ENCODE measurements around the gene RTF1. TPM values are rescaled to one million over a fixed set of nuclear protein-coding genes. Genes with fewer than 3 reads are reported as not detected.
"Not testable (repeated sequence)": the region's sequence is repeated elsewhere in the genome, so short reads cannot be mapped to it uniquely, and the experiment has no call there.

Gene RTF1
- total and polyA plus RNA-seq, 4 donors = 29.6 to 73.6 (median 51.6) TPM

- peak; percentile 4 to 77 (median 16) for DNase-seq (ENCODE audit: low read depth in 4 of 6, low spot score in 6 of 6)
- Histone ChIP-seq H3K4me1 (ENCODE audit: control insufficient read depth, insufficient read depth, low read length) (no peaks in the 10 kb centered on the region), H3K27me3 (ENCODE audit: control insufficient read depth, insufficient read depth, low read length) (no peaks in the 10 kb centered on the region), H3K36me3 (ENCODE audit: control insufficient read depth, insufficient read depth, low read length) (peaks cover 75% of the 10 kb centered on the region), H3K9me3 (ENCODE audit: control insufficient read depth, insufficient read depth, low read length) (no peaks in the 10 kb centered on the region), H3K4me3 (ENCODE audit: low read depth, low read length) (no peak overlapping the region), H3K27ac (ENCODE audit: low read depth, low read length) (no peak overlapping the region)
- WGBS (ENCODE audit: insufficient coverage) = no CpG with 5 or more reads among the region's 8 CpGs
These were observed 49.0 kb downstream of the RTF1 start for GRCh38 chr15:41465822-41466421.

DNA sequence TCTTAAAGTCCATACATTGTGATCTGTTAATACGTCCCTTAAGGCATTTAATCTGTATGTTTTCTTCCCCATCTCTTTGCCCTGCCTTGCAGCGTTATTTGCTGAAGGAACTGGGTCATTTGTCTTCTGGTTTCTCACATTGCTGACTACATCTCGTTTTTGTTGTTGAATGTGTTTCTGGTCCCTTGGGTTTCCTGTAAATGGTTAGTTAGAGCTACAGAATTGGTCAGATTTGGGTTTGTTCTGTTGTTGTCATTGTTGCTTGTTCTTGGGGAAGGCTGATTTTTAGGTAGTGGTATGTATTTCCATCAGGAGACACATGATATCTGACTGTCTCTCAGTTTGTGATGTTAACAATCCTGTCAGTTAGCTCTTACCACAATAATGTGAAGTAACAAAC, 49.8 kb downstream of the RTF1 start:
- Histone ChIP-seq H3K4me3 (ENCODE audit: low read depth, low read length) (no peak overlapping the region), H3K4me1 (ENCODE audit: control insufficient read depth, insufficient read depth, low read length) (no peaks in the 10 kb centered on the region), H3K27ac (ENCODE audit: low read depth, low read length) (no peak overlapping the region), H3K9me3 (ENCODE audit: control insufficient read depth, insufficient read depth, low read length) (no peaks in the 10 kb centered on the region), H3K36me3 (ENCODE audit: control insufficient read depth, insufficient read depth, low read length) (peaks cover 71% of the 10 kb centered on the region), H3K27me3 (ENCODE audit: control insufficient read depth, insufficient read depth, low read length) (no peaks in the 10 kb centered on the region)
- no peak for DNase-seq (ENCODE audit: low read depth in 4 of 6, low spot score in 6 of 6)
- WGBS (ENCODE audit: insufficient coverage) = 100% methylated on average over 1 of the region's 3 CpGs

GRCh38 chr15:41469644-41470043, 52.7 kb downstream of the RTF1 start:
- H3K27me3 ChIP-seq (ENCODE audit: control insufficient read depth, insufficient read depth, low read length); H3K4me1 ChIP-seq (ENCODE audit: control insufficient read depth, insufficient read depth, low read length); H3K9me3 ChIP-seq (ENCODE audit: control insufficient read depth, insufficient read depth, low read length); DNase-seq (ENCODE audit: low read depth in 4 of 6, low spot score in 6 of 6); H3K4me3 ChIP-seq (ENCODE audit: low read depth, low read length); H3K27ac ChIP-seq (ENCODE audit: low read depth, low read length): not testable (repeated sequence)
- WGBS (ENCODE audit: insufficient coverage) = 95% methylated on average over 4 of the region's 6 CpGs
- H3K36me3 ChIP-seq (ENCODE audit: control insufficient read depth, insufficient read depth, low read length) = peaks cover 79% of the 10 kb centered on the region

DNA sequence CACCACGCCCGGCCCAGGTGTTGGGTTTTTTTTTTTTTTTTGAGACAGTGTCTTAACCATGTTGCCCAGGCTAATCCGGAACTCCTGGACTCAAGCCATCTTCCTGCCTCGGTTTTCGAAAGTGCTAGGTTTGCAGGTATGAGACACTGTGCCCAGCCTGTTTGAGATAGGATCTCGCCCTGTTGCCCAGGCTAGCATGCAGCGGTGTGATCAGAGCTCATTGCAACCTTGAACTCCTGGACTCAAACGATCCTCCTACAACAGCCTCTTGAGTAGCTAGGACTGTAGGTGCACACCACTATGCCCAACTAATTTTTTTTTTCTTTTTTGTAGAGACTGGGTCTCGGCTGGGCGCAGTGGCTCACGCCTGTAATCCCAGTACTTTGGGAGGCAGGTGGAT, 56.5 kb downstream of the RTF1 start:
- WGBS (ENCODE audit: insufficient coverage) = 97% methylated on average over 7 of the region's 11 CpGs
- H3K27ac ChIP-seq (ENCODE audit: low read depth, low read length) = no peak overlapping the region
- H3K36me3 ChIP-seq (ENCODE audit: control insufficient read depth, insufficient read depth, low read length) = peaks cover 82% of the 10 kb centered on the region

DNA sequence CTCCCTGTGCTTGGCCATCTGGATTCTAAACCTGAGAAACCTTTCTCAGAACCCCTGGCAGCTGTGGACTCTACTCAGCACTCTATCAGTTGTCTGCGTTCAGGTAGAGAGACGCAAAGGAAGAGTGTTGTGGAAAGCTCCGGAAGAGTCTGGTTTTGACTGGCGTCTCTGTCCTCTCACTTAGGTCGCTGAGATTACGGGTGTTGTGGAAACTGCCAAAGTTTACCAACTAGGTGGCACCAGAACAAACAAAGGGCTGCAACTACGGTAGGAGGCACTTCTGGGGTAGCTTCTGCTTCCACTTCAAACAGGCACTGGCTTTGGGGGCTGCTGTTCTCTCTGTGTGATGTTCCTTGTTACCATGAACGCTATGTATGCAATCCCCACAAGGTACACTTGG, 57.5 kb downstream of the RTF1 start:
- Histone ChIP-seq H3K9me3 (ENCODE audit: control insufficient read depth, insufficient read depth, low read length) (no peaks in the 10 kb centered on the region), H3K4me1 (ENCODE audit: control insufficient read depth, insufficient read depth, low read length) (no peaks in the 10 kb centered on the region), H3K27me3 (ENCODE audit: control insufficient read depth, insufficient read depth, low read length) (no peaks in the 10 kb centered on the region), H3K27ac (ENCODE audit: low read depth, low read length) (no peak overlapping the region), H3K36me3 (ENCODE audit: control insufficient read depth, insufficient read depth, low read length) (peaks cover 81% of the 10 kb centered on the region), H3K4me3 (ENCODE audit: low read depth, low read length) (no peak overlapping the region)
- 95% methylated on average over 7 of the region's 8 CpGs for WGBS (ENCODE audit: insufficient coverage)
- no peak for DNase-seq (ENCODE audit: low read depth in 4 of 6, low spot score in 6 of 6)

More for the DNA sequence above, 56.5 kb downstream of the RTF1 start:
- Histone ChIP-seq H3K9me3 (ENCODE audit: control insufficient read depth, insufficient read depth, low read length) (no peaks in the 10 kb centered on the region), H3K4me3 (ENCODE audit: low read depth, low read length) (no peak overlapping the region), H3K4me1 (ENCODE audit: control insufficient read depth, insufficient read depth, low read length) (no peaks in the 10 kb centered on the region), H3K27me3 (ENCODE audit: control insufficient read depth, insufficient read depth, low read length) (no peaks in the 10 kb centered on the region)
- DNase-seq (ENCODE audit: low read depth in 4 of 6, low spot score in 6 of 6) = no peak

DNA sequence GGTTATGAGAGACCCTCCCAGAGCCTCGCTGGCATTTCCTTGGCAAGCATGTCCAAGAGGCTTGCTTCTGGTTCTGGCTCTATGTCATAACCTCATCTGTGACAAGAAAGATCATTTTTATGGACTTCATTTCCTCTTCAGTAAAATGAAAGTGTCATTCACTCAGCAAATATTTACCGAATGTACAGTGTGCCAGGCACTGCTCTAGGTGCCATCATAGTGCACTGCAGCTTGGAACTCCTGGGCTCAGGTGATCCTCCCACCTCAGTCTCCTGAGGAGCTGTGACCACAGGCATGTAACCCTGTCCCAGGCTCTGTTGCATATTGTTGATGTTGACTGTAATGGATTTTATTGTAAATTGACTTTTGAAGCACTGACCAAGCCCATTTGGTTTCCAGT, 58.0 kb downstream of the RTF1 start:
- 100% methylated on average over 2 of the region's 2 CpGs for WGBS (ENCODE audit: insufficient coverage)
- no peak for DNase-seq (ENCODE audit: low read depth in 4 of 6, low spot score in 6 of 6)
- Histone ChIP-seq H3K4me1 (ENCODE audit: control insufficient read depth, insufficient read depth, low read length) (no peaks in the 10 kb centered on the region), H3K27ac (ENCODE audit: low read depth, low read length) (no peak overlapping the region), H3K9me3 (ENCODE audit: control insufficient read depth, insufficient read depth, low read length) (no peaks in the 10 kb centered on the region), H3K36me3 (ENCODE audit: control insufficient read depth, insufficient read depth, low read length) (peaks cover 83% of the 10 kb centered on the region), H3K27me3 (ENCODE audit: control insufficient read depth, insufficient read depth, low read length) (no peaks in the 10 kb centered on the region), H3K4me3 (ENCODE audit: low read depth, low read length) (no peak overlapping the region)

DNA sequence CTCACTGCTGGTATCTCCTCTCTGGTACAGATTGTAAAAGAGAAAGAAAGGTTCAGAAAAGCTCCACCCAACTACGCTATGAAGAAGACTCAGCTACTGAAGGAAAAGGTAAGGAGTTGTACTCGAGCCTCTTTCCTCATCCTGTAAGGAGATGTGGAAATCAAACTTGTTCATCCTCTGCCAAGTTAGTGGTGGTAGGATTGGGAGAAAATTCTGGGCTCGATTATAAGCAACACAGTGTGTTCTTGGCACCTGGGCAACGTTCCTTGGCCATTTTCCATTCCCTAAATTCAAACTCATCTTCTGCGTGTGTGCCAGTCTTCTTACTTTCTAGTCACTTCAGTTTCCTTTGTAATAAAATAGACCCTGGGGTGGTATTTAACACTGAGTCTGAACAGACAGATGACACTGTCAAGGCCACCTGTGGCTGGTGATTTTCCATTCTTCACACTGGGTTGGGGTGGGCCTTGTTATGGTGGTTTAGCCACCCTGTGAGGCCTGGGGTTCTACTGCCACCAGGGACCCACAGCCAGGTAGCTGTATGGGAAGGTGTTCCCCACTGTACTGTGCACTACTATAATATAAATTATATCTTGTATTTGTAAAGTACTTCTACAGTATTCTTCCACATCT, 59.6 kb downstream of the RTF1 start:
- H3K4me3 ChIP-seq (ENCODE audit: low read depth, low read length) = no peak overlapping the region
- H3K36me3 ChIP-seq (ENCODE audit: control insufficient read depth, insufficient read depth, low read length) = peaks cover 86% of the 10 kb centered on the region
- H3K27ac ChIP-seq (ENCODE audit: low read depth, low read length) = no peak overlapping the region

GRCh38 chr15:41480396-41481140, 63.7 kb downstream of the RTF1 start:
- Histone ChIP-seq H3K27ac (ENCODE audit: low read depth, low read length) (no peak overlapping the region), H3K36me3 (ENCODE audit: control insufficient read depth, insufficient read depth, low read length) (peaks cover 70% of the 10 kb centered on the region), H3K4me3 (ENCODE audit: low read depth, low read length) (no peak overlapping the region), H3K27me3 (ENCODE audit: control insufficient read depth, insufficient read depth, low read length) (no peaks in the 10 kb centered on the region), H3K4me1 (ENCODE audit: control insufficient read depth, insufficient read depth, low read length) (no peaks in the 10 kb centered on the region), H3K9me3 (ENCODE audit: control insufficient read depth, insufficient read depth, low read length) (no peaks in the 10 kb centered on the region)
- 78% methylated on average over 9 of the region's 12 CpGs for WGBS (ENCODE audit: insufficient coverage)
- DNase-seq (ENCODE audit: low read depth in 4 of 6, low spot score in 6 of 6) = no peak

More for the DNA sequence above, 59.6 kb downstream of the RTF1 start:
- Histone ChIP-seq H3K9me3 (ENCODE audit: control insufficient read depth, insufficient read depth, low read length) (no peaks in the 10 kb centered on the region), H3K4me1 (ENCODE audit: control insufficient read depth, insufficient read depth, low read length) (no peaks in the 10 kb centered on the region), H3K27me3 (ENCODE audit: control insufficient read depth, insufficient read depth, low read length) (no peaks in the 10 kb centered on the region)
- no peak for DNase-seq (ENCODE audit: low read depth in 4 of 6, low spot score in 6 of 6)
- WGBS (ENCODE audit: insufficient coverage) = no CpG with 5 or more reads among the region's 5 CpGs

GRCh38 chr15:41482110-41482877, 65.4 kb downstream of the RTF1 start:
- WGBS (ENCODE audit: insufficient coverage) = 100% methylated on average over 1 of the region's 9 CpGs
- no peaks in the 10 kb centered on the region for H3K9me3 ChIP-seq (ENCODE audit: control insufficient read depth, insufficient read depth, low read length)
- H3K4me1 ChIP-seq (ENCODE audit: control insufficient read depth, insufficient read depth, low read length) = no peaks in the 10 kb centered on the region
- DNase-seq (ENCODE audit: low read depth in 4 of 6, low spot score in 6 of 6) = no peak
- no peak overlapping the region for H3K27ac ChIP-seq (ENCODE audit: low read depth, low read length)
- H3K36me3 ChIP-seq (ENCODE audit: control insufficient read depth, insufficient read depth, low read length) = peaks cover 62% of the 10 kb centered on the region
- H3K27me3 ChIP-seq (ENCODE audit: control insufficient read depth, insufficient read depth, low read length) = no peaks in the 10 kb centered on the region
- H3K4me3 ChIP-seq (ENCODE audit: low read depth, low read length) = no peak overlapping the region

Measured in spinal cord (tissue), 10 donors.